ENCODE data around the gene SLC35D1.

DNA sequence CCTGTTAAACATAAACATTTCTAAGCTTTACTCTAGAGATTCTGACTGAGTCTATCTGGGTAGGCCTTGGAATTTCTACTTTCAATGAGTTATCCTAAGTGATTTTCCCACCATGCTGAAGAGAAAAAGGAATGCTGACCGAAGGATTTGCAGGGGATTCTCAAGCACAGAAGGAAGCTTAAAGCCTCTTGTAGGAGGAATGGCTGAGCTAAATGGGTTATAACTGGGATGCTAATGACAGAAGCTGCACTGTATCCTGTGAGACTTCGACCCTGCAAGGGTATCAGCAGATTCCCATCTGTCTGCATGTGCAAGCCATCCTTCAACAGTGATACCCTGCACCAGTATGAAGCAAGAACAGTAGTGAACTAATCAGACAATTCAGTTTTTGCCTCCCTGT, 35.4 kb downstream of the SLC35D1 start:
- TF ChIP-seq, protein P1, sequence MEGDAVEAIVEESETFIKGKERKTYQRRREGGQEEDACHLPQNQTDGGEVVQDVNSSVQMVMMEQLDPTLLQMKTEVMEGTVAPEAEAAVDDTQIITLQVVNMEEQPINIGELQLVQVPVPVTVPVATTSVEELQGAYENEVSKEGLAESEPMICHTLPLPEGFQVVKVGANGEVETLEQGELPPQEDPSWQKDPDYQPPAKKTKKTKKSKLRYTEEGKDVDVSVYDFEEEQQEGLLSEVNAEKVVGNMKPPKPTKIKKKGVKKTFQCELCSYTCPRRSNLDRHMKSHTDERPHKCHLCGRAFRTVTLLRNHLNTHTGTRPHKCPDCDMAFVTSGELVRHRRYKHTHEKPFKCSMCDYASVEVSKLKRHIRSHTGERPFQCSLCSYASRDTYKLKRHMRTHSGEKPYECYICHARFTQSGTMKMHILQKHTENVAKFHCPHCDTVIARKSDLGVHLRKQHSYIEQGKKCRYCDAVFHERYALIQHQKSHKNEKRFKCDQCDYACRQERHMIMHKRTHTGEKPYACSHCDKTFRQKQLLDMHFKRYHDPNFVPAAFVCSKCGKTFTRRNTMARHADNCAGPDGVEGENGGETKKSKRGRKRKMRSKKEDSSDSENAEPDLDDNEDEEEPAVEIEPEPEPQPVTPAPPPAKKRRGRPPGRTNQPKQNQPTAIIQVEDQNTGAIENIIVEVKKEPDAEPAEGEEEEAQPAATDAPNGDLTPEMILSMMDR (conservative IDR thresholded peaks at IDR 0.05; ENCODE audit: low read depth, low read length), result no peak
- TF ChIP-seq EZH2 (IDR thresholded peaks at IDR 0.05; ENCODE audit: borderline replicate concordance, low read depth, low read length, poor library complexity, severe bottlenecking), result no peak

Data from A673 (cell line).